HG03460 (cell line): ENCODE results near the gene TUT4.

Experiments
- ATAC-seq: cut with Tn5 transposase; IDR thresholded peaks from one replicate; pipeline ENCODE4 v1.9.1; 2021; ENCODE audit not compliant: unreplicated experiment

Gene TUT4

DNA sequence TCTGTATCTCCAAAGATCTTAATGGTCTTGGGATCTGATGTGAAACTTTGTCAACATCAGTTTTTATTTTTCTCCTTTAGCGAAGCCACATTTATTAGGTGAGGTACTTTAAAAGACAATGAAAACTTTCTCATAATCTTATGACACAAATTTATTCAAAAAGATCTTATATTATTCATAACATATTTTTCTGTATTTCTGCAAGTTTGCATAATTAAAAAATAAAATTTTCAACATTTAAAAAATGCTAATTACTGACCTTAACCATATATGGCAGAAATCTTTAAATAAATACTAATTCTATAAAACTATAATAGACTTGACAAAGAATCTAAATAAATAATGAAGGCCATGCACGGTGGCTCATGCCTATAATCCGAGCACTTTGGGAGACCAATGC, 75.9 kb downstream of the TUT4 start:
- ATAC-seq, result no peak

DNA sequence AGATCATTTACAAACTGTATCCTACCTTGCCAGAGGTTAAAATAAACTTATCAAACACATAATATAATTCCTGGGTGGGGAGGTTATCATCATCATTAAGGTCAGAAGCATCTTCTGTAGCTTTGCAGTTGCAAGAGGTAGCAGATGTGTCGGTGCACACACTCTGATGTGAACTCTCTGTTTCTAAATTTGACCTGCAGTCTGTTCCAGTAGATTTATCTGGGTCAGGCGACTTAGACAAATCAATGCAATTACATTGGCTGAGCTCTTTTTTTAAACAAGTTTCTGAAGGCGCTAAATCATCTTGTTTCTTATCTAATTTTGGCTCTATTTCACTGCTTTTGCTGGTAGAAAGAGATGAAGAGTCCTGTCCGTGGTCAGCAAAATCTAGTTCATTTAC, 78.1 kb downstream of the TUT4 start:
- no peak for ATAC-seq

DNA sequence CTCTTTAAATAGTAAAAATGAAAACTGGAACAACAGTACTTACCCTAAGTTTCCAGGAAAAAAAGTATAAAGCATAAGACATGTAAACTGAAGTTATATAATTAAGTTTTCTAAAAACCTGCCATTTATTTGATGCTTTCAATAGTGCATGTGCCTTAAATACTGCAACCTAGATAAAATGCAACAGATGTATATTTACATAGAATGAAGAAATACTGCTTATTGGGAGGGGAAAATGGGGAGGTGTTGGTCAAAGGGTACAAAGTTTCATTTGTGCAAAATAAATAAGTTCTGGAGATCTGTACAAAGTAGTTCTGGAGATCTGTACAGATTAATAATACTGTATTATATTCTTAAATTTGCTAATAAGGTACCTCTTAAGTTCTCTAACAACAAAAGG, 79.9 kb downstream of the TUT4 start:
- ATAC-seq, result no peak

DNA sequence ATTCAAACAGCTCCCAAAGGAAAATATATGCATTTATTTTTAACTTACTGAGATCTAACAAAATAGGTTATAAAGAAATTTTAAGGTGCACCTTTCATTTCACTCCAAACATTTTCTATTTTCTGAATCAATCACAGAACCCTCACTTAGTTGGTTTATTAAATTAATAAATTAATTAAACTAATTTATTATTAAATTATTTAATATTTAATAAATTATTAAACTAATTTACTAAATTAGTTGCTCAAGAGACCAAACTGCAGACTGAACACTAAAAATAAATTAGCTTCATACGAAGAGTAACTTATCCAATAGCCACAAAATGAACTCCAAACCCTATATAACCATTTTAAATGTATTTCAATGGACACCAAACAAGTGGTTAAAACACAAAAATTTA, 80.5 kb downstream of the TUT4 start:
- no peak for ATAC-seq

DNA sequence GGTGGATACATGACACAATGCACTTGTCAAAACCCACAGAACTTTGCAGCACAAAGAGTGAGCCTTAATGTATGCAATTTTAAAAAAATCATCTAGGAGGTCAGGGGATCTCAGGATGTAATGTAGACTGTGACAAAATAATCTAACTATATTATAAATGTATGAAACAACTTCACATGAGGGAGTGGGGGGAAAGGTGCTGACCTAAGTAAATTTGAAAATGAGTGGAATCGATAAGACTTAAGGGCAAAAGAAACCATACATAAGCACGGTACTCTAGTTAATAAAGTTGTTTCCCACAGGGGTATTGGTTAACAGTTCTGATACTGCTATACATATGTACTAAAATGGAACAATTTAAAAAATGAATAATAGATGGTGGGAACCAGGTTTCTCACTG, 83.8 kb downstream of the TUT4 start:
- ATAC-seq, result no peak

DNA sequence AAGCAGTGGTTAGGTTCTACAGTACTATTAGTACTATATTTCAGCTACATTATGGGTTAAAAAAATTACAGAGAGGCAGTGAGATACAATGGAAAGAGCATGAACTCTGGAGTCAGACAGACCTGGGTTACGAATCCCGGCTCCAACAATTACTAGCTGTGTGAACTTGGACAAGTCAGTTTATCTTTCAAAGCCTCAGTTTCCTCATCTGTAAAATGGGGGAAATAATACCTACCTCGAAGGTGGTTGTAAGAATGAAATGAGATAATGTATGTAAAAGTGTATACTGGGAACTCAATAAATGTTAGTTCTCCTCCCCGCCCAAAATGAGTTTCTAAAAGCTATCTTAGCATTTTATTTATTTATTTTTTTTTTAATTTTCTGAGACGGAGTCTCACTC, 89.0 kb downstream of the TUT4 start:
- no peak for ATAC-seq

DNA sequence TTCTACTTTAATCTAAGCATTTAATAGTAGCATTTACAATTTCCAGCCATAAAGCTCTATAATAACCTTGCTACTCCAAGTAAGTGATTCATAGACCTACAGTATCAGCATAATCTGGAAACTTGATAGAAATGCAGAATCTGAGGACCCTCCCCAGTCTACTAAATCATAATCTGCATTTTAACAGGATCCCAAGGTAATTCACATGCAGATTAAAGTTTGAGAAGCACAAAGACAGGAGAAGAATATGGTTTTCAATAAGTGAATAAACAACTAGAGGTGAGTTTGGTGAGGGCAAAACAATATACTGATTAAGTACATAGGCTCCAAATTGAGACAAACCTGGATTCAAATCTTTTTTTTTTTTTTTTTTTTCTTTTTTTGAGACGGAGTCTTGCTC, 91.1 kb downstream of the TUT4 start:
- no peak for ATAC-seq

DNA sequence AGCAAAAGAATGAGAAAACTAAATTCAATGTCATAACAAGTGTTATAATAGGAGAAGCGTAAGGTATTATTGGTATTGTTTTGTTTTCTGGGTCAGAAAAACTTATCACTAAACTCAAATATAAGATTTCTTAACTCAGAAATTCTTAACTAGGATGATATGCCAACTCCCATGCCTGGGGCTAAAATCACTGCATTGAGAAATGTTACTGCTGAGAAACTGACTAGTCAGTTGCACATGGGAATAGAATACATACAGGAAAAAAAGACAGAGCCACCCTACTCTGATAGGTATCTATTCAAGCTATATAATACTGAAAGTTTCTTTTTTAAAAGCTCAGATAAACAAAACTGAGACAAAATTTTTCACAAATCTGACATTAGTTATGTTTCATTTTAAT, 92.2 kb downstream of the TUT4 start:
- no peak for ATAC-seq

DNA sequence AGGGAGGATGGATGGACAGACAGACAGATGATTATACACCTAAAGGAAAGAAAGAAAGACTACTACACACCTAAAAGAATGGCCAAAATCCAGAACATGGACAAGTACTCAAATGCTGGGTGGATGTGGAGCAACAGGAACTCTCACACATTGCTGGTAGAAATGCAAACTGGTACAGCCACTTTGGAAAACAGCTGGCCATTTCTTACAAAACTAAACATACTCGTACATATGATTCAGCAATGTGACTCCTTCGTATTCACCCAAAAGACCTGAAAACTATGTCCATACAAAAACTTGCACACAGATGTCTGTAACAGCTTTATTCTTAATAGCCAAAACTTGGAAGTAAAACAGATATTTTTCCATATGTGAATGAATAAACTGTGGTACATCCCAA, 97.2 kb downstream of the TUT4 start:
- ATAC-seq, result no peak

DNA sequence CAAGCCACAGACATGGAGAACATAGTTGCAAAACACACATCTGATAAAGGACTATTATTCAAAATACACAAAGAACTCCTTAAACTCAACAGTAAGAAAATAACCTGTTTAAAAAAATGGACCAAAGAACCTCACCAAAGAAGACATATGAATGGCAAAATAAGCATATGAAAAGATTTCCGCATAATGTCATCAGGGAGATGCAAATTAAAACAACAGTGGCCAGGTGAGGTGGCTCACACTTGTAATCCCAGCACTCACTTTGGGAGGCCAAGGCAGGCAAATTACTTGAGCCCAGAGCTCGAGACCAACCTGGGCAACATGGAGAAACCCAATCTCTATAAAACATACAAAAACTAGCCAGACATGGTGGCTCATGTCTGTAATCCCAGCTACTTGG, 98.1 kb downstream of the TUT4 start:
- no peak for ATAC-seq

DNA sequence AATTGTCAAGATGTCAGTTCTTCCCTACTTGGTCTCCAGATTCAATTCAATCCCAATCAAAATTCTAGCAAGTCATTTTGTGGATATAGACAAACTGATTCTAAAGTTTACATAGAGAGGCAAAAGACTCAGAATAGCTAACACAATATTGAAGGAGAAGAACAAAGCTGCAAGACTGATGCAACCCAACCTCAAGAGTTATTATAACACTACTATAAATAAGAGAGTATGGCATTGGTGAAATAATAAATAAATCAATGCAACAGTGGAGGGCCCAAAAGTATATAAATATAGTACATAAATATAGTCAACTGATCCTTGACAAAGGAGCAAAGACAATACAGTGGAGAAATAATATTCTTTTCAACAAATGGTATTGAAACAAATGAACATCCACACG, 98.8 kb downstream of the TUT4 start:
- ATAC-seq, result no peak

DNA sequence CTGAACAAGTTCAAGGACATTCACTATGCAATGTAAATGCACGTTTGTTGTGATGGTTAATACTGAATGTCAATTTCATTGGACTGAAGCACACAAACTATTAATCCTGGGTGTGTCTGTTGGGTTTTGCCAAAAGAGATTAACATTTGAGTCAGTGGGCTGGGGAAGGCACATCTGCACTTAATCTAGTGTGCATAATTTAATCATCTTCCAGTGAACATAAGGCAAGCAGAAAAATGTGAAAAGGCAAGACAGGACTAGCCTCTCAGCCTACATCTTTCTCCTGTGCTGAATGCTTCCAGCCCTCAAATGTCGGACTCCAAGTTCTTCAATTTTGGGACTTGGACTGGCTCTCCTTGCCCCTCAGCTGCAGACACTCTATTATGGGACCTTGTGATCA, 108.4 kb downstream of the TUT4 start:
- ATAC-seq, result no peak

DNA sequence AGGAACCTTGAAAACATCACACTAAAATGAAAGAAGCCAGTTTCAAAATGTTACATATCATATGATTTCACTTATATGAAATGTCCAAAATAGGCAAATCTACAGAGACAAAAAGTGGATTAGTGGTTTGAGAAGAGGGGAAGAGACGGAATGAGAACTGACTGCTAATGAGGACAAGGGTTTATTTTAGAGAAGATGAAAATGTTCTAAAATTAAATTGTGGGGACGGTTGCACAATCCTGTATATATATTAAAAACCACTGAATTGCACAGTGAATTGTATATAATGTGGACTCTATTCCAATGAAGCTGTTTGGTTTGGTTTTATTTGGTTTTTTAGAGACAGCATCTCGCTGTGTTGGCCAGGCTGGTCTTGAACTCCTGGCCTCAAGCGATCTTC, 112.9 kb downstream of the TUT4 start:
- ATAC-seq, result no peak

DNA sequence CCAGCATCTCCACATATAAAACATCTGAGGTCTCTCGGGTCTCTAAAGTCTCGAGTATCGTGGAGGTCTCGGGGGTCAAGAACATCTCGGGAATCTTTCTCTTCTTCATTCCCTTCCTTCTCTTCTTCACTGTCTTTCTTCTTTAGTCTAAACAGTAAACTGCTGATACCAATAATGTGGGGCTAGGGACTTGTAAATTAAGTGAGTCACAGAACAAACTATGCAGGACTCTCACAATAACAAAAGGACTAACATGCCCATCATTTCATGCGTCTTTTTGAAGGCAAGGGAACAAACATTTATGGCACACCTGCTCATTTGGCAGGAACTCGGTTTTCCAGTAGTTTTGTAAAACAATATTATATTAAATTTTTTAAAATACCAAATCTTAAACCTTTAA, 116.1 kb downstream of the TUT4 start:
- no peak for ATAC-seq

DNA sequence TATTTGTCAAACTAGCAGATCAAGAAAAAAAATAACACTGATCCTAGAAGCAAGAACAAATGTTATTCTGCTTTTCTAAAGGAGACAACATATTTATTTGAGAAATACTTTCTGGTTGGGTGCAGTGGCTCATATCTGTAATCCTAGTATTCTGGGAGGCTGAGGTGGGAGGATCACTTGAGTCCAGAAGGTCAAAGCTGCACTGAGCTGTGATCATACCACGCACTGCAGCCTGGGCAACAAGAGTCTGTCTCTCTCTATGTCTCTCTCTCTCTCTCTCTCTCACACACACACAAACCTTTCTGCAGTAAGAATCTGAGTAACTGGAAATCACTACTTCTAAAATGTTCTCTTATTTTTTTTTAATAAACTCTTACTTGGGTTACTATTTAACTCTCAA, 117.2 kb downstream of the TUT4 start:
- no peak for ATAC-seq

DNA sequence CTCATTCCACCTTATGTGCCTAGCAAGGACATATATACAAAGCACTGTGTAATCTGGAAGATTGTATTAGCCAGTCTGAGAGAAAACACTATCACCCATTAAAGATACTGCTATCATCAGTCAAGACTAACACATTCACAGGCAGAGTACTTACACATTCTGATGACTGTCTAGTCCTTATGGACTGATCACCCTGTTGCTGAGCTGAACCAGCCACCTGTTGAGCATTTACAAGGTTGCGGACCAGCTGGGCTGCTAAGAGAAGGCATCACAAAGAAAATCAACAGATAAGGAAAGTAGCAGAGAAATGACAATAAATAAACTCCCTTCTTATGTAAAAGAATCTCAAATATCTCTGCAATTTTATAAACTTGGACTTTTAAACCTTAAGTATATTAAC, 117.7 kb downstream of the TUT4 start:
- ATAC-seq, result no peak

DNA sequence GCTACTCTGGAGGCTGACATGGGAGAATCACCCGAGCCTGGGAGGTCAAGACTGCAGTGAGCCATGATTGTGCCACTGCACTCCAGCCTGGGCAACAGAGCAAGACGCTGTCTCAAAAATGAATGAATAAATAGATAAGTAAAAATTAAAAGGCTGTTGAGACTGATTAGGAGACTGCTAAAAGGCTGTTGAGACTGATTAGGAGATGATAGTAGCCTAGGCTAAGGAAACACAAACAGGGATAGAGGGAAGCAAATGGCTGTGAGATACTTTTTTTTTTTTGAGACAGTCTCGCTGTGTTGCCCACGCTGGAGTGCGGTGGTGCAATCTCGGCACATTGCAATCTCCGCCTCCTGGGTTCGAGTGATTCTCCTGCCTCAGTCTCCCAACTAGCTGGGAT, 120.1 kb downstream of the TUT4 start:
- ATAC-seq, result no peak

DNA sequence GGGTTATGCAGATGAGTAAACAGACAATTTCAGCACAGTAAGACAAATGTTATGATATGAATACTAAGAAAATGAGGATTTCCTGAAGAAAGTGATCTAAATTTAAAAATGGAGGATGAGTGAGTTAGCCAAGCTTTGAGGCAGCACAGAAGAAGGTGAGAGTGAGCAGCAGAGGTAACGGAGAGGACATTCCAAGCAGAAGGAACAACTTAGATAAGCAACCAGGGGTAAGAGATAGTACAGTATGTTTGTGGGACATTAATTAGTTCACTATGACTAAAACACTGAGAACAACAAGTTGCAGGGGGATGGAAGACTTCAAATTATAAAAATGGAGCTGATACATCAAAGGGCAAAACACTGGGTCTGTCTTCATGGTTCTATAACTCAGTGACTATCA, 125.7 kb downstream of the TUT4 start:
- no peak for ATAC-seq

DNA sequence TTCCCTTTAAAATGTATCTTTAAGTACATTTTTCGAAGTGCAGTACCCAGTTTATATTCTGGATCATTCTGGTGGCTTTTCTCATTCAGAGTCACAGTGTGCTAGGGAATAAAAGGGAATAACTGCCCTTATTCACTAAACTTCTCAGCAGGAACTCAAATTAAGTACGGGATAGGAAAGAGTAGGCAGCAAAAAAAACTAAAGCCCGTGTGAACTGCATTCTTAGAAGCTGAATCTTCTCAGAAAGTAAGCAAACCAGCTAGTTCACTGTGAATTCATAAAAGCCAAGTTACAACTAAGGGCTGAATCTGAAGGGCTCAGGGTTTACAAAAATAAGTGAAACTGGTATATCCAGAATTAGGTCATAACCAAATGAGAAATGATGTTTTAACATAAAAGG, 126.5 kb downstream of the TUT4 start:
- ATAC-seq, result no peak

DNA sequence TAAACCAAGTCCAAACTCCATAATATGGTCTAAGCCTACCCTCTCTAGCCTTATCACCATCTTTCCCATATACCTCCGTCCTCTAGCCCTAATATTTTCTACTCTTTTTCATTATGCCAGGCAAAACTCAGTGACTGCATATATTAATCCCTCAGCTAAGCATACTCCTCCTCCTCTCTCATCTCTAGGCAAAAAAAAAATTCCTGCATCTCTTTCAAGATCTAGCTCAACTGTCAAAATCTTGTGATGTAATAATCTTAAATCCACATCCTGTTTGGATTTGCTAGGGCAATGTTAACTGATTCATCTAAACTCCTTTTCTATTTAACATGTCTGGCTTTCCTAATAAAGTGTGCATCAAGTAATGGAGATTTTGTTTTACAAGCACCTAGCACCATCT, 128.1 kb downstream of the TUT4 start:
- ATAC-seq, result no peak

DNA sequence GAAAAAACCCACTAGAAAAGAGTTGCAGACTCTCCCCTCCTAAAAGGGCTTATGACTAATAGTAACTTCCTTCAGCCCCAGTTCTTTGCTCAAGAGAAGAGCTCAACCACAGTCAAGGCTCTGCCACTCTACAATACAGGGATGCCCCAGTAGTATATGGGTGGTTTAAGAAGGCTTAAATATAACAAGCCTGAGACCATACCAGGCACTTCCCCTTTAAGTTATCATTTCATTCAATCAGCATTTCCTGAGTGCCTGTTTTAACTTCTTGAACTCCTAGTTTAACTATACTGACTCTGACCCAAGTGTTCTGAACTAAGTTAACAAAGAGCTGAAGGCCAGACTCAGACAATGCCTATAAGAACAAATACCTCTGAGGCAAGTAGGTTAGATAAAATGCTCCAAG, 128.7 kb downstream of the TUT4 start:
- no peak for ATAC-seq

DNA sequence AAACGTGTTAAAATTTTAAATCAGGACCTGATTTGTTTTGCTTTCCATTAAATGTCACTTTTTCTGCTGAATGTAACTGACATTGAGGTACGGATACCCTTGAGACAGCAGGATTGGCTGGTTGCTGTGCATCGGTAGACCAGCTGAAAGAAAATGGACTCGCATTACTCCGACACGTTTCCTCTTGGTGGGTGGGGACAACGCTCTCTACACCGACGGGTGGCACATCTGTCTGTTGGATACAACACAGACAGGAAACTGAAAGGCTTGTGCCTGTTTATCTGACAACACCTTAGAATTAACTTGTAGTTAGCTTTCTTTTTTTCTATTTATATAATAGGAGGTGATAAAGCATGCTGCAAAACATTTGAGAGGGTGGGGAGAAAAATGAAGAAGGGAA, 129.1 kb downstream of the TUT4 start:
- no peak for ATAC-seq

DNA sequence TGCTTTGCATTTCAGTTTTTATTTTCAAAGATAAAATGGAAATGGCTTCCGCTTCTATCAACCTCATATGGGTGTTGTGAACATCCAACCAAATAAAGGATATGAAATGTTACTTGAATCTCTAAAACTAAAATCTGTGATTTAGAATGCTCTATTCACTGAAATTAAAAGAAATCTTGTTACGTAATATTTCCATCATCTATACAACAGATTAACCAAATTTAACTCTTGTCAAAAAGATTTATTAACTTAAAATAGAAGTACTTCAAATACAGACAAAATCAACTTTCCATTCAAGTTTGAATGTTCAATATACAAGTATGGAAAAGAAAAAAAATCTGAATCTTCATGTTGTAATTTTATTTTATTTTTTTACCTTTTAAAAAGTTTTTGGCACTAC, 129.8 kb downstream of the TUT4 start:
- ATAC-seq, result no peak

DNA sequence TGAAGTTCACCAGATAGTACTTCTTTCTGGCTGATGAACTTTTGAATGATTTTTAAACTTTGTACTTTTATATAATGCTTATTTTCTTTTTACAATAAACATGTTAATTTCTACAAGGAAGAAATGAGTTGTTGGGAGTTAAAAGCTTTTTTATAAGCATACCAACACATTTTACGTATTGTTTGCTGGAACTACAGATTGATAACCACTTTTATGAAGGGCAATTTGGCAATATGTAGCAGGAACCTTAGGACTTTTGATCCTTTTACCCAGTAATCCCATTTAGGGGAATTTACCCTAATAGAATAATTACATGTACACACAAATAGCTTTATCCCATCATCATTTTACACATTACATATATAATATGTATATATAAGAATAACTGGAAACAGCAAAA, 132.2 kb downstream of the TUT4 start:
- ATAC-seq, result no peak
